Ishikawa (cell line): ENCODE results near the gene TRAF3IP1.
A peak's percentile ranks its signal among the peaks of the same experiment; 100 is the strongest.

Experiments used
- CEBPB ChIP-seq: IDR thresholded peaks from 2 replicates; pipeline ENCODE4 v1.6.1; 2012
- CREB1 ChIP-seq: IDR thresholded peaks from 2 replicates; pipeline ENCODE4 v1.6.1; 2012; ENCODE audit warnings: low read depth
- EGR1 ChIP-seq: IDR thresholded peaks from 2 replicates; pipeline ENCODE4 v1.6.1; 2012
- EP300 ChIP-seq: IDR thresholded peaks from 2 replicates; pipeline ENCODE4 v1.6.1; 2012; ENCODE audit warnings: borderline replicate concordance
- FOXM1 ChIP-seq: IDR thresholded peaks from 2 replicates; pipeline ENCODE4 v1.6.1; 2012; ENCODE audit warnings: low read depth, borderline replicate concordance
- NFIC ChIP-seq: IDR thresholded peaks from 2 replicates; pipeline ENCODE4 v1.6.1; 2012
- RAD21 ChIP-seq: IDR thresholded peaks from 2 replicates; pipeline ENCODE4 v1.6.1; 2012; ENCODE audit warnings: low read depth
- TAF1 ChIP-seq: IDR thresholded peaks from 2 replicates; pipeline ENCODE4 v1.6.1; 2012; ENCODE audit warnings: low read depth, mild to moderate bottlenecking
- TCF12 ChIP-seq: IDR thresholded peaks from 2 replicates; pipeline ENCODE4 v1.6.1; 2012; ENCODE audit warnings: low read depth
- TEAD4 ChIP-seq: IDR thresholded peaks from 2 replicates; pipeline ENCODE4 v1.6.1; 2012
- YY1 ChIP-seq: IDR thresholded peaks from 2 replicates; pipeline ENCODE4 v1.6.1; 2012; ENCODE audit warnings: low read depth
- ZBTB7A ChIP-seq: IDR thresholded peaks from 2 replicates; pipeline ENCODE4 v1.6.1; 2012; ENCODE audit warnings: low read depth
- TF ChIP-seq, protein P1 (sequence below): IDR thresholded peaks from 2 replicates; pipeline ENCODE4 v1.6.1; 2012; ENCODE audit warnings: low read depth, mild to moderate bottlenecking
- TF ChIP-seq, protein P2 (sequence below): IDR thresholded peaks from 2 replicates; pipeline ENCODE4 v1.6.1; 2012
- TF ChIP-seq, protein P3 (sequence below): IDR thresholded peaks from 2 replicates; pipeline ENCODE4 v1.6.1; 2012

TRAF3IP1 gene

GRCh38 chr2:238383135-238383534 is 62.8 kb downstream of the TRAF3IP1 start:
- TF ChIP-seq, protein P1, sequence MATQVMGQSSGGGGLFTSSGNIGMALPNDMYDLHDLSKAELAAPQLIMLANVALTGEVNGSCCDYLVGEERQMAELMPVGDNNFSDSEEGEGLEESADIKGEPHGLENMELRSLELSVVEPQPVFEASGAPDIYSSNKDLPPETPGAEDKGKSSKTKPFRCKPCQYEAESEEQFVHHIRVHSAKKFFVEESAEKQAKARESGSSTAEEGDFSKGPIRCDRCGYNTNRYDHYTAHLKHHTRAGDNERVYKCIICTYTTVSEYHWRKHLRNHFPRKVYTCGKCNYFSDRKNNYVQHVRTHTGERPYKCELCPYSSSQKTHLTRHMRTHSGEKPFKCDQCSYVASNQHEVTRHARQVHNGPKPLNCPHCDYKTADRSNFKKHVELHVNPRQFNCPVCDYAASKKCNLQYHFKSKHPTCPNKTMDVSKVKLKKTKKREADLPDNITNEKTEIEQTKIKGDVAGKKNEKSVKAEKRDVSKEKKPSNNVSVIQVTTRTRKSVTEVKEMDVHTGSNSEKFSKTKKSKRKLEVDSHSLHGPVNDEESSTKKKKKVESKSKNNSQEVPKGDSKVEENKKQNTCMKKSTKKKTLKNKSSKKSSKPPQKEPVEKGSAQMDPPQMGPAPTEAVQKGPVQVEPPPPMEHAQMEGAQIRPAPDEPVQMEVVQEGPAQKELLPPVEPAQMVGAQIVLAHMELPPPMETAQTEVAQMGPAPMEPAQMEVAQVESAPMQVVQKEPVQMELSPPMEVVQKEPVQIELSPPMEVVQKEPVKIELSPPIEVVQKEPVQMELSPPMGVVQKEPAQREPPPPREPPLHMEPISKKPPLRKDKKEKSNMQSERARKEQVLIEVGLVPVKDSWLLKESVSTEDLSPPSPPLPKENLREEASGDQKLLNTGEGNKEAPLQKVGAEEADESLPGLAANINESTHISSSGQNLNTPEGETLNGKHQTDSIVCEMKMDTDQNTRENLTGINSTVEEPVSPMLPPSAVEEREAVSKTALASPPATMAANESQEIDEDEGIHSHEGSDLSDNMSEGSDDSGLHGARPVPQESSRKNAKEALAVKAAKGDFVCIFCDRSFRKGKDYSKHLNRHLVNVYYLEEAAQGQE = 0 out of 2 replicates have a peak, but pooled peaks have one; percentile 11
- TF ChIP-seq YY1 (no peak), TCF12 (no peak), EGR1 (no peak)

DNA sequence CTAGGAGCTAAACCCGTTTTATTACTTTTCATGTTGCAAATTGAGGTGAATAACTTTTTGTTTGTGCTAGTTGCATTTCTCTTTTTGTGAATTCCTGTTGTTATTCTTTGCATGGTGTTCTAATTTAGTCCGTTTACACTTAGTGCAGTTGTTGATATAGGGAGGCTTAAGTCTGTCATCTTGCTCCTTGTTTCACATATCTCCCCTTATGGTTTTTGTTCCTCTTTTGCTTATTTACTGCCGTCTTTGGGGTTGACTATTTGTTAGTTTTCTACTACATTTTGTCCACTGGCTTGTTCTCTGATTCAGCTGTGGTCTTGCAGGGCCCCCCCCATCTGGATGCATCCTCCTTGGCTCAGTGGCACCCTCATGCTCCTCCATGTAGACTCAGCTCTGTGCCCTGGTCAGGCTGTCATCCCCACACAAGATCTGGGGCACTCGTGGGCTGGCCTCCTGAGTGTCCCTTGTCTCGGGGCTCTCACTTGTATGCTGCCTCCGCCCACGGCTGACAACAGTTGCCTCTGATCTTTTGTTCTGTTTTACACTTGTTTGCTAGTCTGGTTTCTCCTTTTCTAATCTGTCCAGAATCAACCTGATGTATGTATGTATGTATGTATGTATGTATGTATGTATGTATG is 63.5 kb downstream of the TRAF3IP1 start:
- no peak for TF ChIP-seq ZBTB7A
- TF ChIP-seq, protein P1 = no peak
- no peak for TF ChIP-seq EGR1
- TF ChIP-seq YY1 = no peak
- TF ChIP-seq CREB1 = no peak
- no peak for TF ChIP-seq FOXM1
- no peak for TF ChIP-seq NFIC
- TF ChIP-seq, protein P2, sequence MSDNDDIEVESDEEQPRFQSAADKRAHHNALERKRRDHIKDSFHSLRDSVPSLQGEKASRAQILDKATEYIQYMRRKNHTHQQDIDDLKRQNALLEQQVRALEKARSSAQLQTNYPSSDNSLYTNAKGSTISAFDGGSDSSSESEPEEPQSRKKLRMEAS = no peak
- TF ChIP-seq TCF12 = no peak
- no peak for TF ChIP-seq TAF1
- TF ChIP-seq TEAD4 = no peak
- no peak for TF ChIP-seq RAD21
- TF ChIP-seq CEBPB = no peak
- no peak for TF ChIP-seq EP300
- TF ChIP-seq, protein P3, sequence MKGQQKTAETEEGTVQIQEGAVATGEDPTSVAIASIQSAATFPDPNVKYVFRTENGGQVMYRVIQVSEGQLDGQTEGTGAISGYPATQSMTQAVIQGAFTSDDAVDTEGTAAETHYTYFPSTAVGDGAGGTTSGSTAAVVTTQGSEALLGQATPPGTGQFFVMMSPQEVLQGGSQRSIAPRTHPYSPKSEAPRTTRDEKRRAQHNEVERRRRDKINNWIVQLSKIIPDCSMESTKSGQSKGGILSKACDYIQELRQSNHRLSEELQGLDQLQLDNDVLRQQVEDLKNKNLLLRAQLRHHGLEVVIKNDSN = no peak

DNA sequence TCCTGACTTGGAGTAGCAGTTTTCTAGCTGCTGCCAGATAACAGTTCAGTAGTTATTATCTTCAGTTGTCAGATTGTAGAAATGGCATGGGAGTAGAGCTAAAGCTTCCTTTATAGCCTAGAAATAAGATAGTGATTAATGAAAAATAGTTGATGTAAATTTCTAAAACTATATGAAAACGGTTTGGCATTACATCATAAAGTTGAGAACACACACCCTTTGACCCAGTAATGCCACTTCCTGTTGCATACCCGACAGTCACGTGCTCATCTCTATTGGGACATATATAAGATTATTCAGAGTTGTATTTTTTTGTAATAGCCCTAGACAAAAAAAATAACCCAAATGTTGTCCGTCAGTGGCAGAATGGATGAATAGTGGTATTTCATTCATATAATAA is 67.0 kb downstream of the TRAF3IP1 start:
- TF ChIP-seq, protein P3 = no peak
- TF ChIP-seq EGR1 (no peak), TAF1 (no peak), TCF12 (no peak), NFIC (no peak), YY1 (no peak)

DNA sequence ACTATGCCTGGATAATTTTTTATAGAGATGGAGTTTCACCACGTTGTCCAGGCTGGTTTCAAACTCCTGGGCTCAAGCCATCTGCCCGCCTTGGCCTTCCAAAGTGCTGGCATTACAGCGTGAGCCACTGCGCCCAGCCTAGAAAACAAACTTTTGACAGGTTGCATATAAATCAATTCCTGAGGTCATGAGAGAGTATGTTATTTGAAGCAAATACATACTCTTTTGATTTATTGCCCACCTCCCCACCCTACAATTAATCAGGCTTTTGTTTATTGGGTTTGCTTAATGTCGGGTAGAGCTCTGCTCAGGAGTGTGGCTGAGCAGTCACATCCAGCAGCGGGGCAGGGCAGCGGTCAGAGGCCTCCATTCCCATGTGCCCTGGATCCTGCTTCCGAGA is 68.5 kb downstream of the TRAF3IP1 start:
- TF ChIP-seq TAF1 (no peak), RAD21 (no peak), EGR1 (no peak), ZBTB7A (no peak), EP300 (no peak), CEBPB (no peak), TCF12 (no peak)
- TF ChIP-seq, protein P2 = no peak

- TF ChIP-seq RAD21 (no peak), NFIC (no peak), CEBPB (no peak)
These were observed 69.8 kb downstream of the TRAF3IP1 start for GRCh38 chr2:238389988-238390589.

GRCh38 chr2:238391042-238391689 is 70.8 kb downstream of the TRAF3IP1 start:
- TF ChIP-seq TCF12 = no peak
- TF ChIP-seq FOXM1 = no peak
- no peak for TF ChIP-seq EP300
- TF ChIP-seq NFIC = no peak
- TF ChIP-seq ZBTB7A = no peak
- no peak for TF ChIP-seq TAF1
- TF ChIP-seq RAD21 = no peak
- no peak for TF ChIP-seq CEBPB
- TF ChIP-seq TEAD4 = no peak
- TF ChIP-seq, protein P2 = no peak
- TF ChIP-seq, protein P3 = no peak
- no peak for TF ChIP-seq YY1
- TF ChIP-seq CREB1 = no peak
- TF ChIP-seq, protein P1 = no peak
- no peak for TF ChIP-seq EGR1
